Epithelial cell of prostate (primary cell): ENCODE data around the gene MAP6.

Source experiments
- DNase-seq: peaks from one replicate; pipeline ENCODE4 v3.0.0-alpha.2; 2011; ENCODE audit warnings: low read depth, low spot score
- H3K27ac ChIP-seq: fragments of 450-650 bp; 2 replicates; pipeline ENCODE4 v1.5.1; 2017; ENCODE audit warnings: mild to moderate bottlenecking

Gene MAP6

GRCh38 chr11:75558939-75559843 is 109.6 kb downstream of the MAP6 start:
- DNase-seq: no peak
- no peak overlapping the region for H3K27ac ChIP-seq

DNA sequence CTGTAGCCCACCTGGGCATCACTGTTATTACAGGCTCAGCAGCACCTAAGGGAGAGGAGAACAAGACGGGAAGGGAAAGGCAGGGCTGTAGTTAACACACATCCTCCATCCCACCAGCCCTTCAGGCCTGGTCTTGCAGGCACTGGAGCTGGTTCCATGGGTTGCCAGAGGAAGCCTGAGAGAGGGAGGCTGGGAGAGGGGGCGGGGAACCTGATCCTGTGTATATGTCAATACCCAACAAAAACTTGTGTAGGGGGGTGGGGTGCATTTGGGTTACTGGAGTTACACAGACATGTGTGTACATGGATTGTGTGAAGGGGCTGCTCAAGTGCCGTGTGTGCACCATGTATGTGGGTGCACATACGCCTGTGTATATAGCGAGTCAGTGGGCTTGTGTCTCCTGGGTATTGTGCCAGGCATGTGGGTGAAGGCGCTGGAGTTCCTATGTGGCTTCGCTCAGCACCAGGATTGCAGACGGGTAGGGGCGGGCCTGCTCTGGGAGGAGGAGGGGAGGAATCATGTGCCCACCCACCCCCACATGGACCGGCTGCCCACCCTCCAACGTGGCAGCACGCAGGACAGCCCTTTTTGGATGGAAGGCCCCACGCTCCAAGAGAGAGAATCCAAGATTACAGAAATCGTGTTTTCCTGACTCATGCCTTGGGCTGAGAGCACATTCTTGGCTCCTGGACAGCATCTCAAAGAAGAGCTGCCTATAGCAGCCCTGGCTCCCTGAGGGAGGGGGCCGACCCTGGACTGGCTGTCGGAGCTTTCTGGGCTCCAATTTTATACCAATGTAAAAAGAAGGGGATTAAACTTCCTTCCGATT is 111.0 kb downstream of the MAP6 start:
- no peak for DNase-seq
- H3K27ac ChIP-seq: peak overlapping the region; percentile 29

GRCh38 chr11:75556275-75556674 is 112.6 kb downstream of the MAP6 start:
- no peak overlapping the region for H3K27ac ChIP-seq
- no peak for DNase-seq

- H3K27ac ChIP-seq: no peak overlapping the region
- DNase-seq: no peak
Observed at GRCh38 chr11:75555079-75555811, 113.6 kb downstream of the MAP6 start.

GRCh38 chr11:75554258-75555022 is 114.4 kb downstream of the MAP6 start:
- H3K27ac ChIP-seq: no peak overlapping the region
- no peak for DNase-seq

DNA sequence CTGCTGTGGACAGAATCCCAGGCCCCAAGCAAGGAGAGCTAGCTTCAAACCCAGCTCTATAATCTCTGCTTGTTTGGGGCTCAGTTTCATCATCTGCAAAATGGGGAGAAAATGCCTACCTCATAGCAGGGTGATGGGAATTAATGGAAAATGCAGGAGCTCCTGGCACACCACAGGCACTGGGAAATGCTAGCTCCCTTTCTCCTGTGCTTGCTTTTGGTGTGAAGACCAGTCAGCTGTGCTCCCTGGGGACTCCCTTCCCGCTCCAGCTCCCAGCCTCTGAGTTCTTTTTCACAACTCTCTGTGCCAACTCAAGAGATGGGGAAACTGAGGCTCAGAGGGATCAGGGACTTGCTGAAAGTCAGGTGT is 115.0 kb downstream of the MAP6 start:
- H3K27ac ChIP-seq: no peak overlapping the region
- no peak for DNase-seq

GRCh38 chr11:75553182-75553581 is 115.7 kb downstream of the MAP6 start:
- no peak overlapping the region for H3K27ac ChIP-seq
- DNase-seq: no peak

DNA sequence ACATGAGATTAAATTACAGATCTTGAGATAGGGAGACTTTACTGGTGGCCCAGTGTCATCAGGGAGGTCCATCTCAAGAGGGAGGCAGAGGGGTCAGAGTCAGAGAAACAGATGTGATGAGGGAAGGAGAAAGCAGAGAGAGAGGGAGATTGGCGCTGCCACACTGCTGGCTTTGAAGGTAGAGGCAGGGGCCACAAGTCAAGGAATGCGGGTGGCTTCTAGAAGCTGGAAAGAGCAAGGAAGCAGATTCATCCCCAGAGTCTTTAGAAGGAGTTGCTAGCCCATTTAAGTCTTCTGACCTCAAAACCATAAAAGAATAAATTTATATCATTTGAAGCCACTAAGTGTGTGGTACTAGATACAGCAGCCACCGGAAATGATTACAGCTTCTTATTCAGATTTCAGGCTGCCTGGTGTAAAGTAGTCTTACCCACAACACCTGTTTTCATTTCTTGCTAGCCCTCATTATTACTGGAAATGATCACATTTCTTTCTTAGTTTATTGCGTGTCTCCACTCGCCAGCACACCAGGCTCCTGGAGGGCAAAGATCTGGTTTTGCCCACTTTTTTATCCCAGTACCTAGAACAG is 119.4 kb downstream of the MAP6 start:
- DNase-seq: no peak
- H3K27ac ChIP-seq: no peak overlapping the region

DNA sequence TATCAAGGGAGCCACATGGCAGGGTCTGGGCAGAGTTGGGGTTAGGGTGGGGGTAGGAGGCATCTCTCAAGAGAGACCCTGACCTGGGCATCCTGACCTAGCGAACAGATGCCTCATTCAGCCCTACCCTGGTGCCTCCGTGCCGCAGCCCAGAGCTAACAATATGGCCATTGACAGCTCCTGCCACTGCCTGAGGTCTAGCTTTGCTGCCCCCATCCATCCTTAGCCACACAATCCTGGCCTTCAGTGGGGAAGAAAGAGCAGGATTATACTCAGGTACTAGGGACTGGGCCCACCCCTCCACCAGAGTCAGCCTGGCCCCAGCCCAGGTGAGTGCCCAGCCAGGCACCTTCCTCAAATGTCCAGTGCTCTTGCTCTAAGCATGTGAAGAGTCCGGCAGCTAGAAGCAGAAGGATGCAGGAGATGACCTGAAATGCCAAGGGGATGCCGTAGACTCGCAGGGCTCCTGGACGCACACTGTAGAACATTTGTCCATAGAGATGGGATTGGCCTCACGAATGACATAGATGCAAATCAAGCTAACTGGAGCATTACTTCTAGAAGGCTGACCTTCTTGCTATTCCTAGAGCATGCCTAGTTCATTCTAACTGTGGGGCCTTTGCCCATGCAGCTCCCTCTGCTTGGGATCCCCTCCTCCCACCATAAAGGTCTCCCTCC is 120.1 kb downstream of the MAP6 start:
- DNase-seq: no peak
- no peak overlapping the region for H3K27ac ChIP-seq

DNA sequence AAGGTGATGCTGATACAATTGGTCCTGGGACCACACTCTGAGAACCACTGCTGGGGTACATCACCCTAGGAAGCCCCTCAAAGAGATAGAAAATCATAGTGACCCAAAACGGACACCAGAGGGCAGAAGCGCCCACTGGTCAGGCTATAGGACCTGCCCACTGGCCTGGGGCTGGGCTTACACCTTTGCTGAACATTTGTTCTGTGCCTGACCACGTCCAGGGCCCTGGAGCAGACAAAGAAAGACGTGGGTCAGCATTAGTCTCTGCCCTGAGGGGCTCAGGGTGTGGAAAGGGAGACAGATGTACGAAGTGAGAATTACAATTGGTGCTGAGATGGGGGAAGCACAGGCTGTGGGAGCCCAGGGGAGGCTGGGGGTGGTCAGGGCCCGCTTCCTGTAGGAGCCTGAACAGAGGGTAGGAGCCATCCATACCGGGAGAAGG is 121.2 kb downstream of the MAP6 start:
- DNase-seq: no peak

GRCh38 chr11:75547177-75547576 is 121.7 kb downstream of the MAP6 start:
- H3K27ac ChIP-seq: no peak overlapping the region
- no peak for DNase-seq

More for the DNA sequence above, 121.2 kb downstream of the MAP6 start:
- no peak overlapping the region for H3K27ac ChIP-seq

DNA sequence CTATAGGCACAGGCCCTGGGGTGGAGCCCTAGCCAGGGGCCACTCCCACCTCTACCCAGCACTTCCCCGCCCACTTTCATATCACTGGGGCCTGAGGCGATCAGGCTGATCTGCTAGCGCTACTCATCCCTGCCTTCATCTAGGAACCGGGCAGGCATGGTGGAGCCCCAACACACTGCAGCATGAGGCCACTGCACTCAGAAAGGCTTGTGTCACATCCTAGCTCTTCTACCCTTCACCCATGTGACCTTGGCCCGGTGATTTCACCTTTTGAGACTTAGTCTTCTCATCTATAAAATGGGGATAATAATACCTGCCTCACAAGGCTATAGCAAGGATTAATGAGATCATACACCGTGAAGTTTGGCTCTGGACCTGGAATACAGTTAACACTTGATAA is 125.0 kb downstream of the MAP6 start:
- no peak for DNase-seq
- H3K27ac ChIP-seq: no peak overlapping the region

DNA sequence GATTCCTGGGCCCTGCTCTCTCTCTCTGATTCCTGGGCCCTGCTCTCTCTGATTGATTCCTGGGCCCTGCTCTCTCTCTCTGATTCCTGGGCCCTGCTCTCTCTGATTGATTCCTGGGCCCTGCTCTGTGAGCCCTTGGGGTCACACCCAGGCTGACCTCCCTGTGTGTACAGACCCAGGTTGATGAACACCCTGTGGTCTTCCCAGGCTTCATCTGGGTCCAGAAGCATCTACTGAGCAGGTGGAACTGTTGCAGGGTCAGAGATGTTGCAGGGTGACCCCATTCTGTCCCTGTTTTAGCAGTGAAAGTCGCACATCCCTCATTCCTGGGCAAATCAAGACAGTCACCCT is 126.8 kb downstream of the MAP6 start:
- DNase-seq: no peak
- H3K27ac ChIP-seq: no peak overlapping the region

DNA sequence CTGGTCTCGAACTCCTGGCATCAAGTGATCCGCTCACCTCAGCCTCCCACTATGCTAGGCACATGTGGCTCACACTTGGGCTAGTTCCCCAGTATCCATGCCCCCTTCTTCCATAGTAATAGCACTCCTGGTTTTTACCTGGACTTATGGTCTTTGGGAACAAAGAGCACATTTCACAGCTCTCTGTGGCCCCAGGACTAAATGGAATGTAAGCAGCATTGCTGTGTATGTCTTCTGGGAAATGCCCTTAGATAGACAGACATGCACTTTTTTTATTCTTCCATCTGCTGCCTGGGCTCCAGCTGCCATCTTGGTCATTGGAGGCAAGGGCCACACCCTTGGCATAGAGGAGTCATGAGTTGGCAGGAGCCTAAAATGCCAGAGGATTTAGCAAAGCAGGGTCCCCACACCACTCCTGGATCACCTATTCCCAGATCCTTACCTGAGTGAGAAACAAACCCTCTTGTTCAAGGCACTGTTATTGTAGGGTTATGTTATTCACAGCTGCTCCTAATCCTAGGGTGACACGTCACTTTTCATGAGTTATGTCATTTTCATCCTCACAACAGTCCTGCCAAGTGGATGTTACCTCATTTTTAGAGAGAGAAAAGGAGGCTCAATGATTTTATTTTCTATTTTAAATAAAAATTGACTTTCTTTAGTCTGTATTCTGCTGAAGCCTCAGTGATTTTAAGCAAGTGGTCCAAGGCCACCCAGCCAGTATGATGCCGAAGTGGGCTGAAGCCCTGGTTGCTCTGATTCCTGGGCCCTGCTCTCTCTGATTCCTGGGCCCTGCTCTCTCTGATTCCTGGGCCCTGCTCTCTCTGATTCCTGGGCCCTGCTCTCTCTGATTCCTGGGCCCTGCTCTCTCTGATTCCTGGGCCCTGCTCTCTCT is 127.4 kb downstream of the MAP6 start:
- H3K27ac ChIP-seq: no peak overlapping the region
- DNase-seq: no peak

DNA sequence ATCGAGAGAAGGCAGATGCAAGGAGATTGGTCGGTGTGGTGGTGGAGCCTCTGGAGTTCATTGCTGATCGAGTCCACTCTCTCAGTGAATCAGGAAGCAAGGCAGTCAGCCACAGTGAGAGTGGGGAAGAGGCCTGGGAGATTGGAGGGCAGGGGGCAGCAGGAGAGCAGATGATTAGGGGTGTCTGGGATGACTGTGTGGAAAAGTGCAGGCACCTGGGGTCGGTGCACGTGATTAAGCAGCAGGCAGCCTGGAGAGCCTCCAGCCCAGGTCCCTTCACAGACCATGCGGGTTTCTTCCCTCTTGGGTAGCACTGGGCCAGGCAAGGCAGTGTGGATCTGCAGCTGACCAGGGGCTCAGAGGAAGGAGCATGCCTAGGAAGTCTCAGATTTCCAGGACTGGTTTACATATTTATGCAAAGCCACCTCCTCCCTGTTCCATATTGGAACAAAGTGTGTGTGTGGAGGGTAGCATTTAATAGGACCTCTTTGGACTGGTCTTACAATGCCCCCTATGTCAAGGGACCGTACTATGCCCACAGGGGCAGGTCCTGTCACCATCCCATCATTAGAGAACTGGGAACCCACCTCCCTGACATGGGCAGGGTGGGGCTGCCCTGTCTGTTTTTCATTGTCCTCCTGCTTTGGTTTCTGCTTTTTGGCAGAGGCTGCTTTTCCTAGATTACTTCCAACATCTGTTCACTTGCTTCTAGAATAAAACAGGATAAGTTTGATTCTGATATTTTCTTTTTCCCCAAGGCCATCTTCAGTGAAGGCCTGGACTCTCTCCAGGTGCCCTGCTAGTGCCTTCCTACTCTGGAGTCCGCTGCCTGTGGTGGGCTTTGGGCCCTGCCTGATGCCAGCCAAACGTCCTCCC is 129.1 kb downstream of the MAP6 start:
- H3K27ac ChIP-seq: no peak overlapping the region
- no peak for DNase-seq

GRCh38 chr11:75538150-75538942 is 130.5 kb downstream of the MAP6 start:
- DNase-seq: no peak
- H3K27ac ChIP-seq: no peak overlapping the region
